ENCODE data around the gene RAPSN.

The RAPSN gene

GRCh38 chr11:47406896-47407745 is 41.8 kb downstream of the RAPSN start:
- DNase-seq: no peak

DNA sequence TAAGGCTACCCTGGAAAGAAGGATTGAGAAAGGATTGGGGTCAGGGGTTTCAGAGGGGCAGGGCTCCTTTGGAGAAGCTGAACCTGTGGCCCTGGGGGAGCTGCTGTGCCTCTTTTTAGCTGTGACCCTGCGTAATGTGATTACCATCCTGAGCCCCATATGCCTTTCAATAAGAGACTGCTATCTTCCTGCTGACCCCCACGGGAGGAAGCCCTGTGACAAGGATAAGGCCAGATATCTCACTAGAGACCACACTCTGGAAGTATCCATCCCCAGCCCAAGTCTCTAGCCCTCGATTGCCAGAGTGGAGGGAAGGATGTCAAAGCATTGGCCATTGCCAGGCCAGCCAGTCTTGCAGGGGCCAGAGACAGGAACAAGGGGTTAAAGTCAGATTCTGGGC is 45.4 kb downstream of the RAPSN start:
- no peak for DNase-seq

GRCh38 chr11:47403135-47403534 is 45.8 kb downstream of the RAPSN start:
- DNase-seq: no peak

- DNase-seq: no peak
Measured at GRCh38 chr11:47400768-47401279, 48.1 kb downstream of the RAPSN start.

- DNase-seq: peak; percentile 23 to 42
Measured at GRCh38 chr11:47399860-47400767, 48.8 kb downstream of the RAPSN start.

DNA sequence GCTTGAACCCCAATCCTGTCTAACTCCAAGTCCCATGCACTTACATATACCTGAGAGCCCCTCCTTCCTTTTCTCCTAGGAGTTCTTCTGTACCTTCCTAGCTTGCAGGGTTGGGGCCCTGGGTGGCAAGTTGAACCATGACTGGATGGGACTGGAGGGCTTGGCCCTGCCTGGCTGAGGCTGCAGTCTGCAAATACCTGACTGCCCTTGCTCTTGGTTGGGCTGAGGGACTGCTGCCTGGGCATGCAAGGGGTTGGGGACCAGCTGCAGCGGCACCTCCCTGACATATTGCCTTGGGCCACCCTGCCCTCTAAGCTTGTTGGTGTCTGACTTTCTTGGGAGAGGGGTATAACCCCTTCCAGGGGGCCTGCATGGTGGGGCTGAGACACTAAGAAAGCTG is 50.4 kb downstream of the RAPSN start:
- no peak for DNase-seq

DNA sequence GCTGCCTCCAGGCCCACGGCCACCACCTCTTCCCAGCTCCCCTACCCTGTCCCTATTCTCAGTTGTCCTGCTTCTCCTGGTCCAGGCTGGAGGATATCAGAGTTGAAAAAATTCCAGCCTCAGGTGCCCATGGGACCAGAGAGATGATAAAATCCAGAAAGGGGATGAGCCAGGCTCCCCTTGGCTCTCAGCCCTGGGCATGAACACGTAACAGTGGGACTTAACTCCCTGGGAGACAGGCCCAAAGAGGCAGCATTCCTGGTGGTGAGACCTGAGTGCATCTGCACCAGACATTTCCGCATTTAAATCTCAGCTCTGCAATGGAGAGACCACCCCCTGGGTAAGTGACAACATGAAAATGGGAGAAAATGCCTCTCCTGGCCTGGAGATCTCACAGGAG is 50.9 kb downstream of the RAPSN start:
- no peak for DNase-seq

DNA sequence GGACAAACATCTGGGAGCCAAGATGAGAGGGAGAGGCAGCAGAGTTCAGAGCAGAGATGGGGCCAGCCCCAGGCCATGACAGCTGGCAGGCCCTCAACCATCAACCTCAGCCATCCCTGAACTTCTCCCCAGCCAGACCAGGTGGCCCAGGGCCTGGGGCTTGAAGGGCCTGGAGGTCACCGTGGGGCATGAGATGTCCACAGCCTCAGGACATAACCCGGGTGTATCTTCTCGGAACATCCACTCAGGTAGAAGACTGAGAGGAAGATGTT is 53.0 kb downstream of the RAPSN start:
- DNase-seq: no peak

DNA sequence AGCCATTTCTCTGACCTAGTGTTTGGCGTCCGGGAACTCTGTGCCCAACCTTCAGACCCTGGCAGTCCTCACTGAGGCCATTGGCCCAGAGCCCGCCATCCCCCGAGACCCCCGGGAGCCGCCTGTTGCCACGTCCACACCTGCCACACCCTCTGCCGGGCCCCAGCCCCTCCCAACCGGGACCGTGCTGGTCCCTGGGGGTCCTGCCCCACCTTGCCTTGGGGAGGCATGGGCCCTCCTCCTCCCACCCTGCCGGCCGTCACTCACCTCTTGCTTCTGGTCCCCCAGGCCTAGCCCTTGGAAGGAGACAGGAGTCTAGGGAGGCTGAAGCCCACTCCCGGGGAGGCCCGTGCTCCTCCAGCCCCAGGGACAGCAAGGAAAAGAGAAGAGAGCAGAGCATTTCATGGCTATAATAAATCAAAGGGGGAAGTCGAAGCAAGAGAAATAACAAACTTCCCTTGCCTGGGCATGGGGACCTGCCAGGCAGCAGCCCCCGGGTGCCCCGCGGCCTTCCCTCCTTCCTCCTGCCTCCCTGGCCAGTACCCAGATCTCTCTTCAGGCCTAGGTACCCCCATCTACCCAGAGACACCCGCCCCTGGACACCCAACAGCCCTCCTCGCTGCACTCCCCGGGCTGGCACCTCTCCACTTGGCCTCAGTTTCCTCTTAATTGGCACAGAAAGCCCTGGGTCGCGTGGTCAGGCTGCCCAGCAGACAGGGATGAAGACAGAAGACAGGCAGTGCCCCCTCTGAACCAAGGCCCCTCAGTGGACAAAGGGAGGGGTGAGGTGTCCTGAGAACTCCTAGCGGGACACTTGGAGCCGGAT is 53.5 kb downstream of the RAPSN start:
- DNase-seq: no peak

DNA sequence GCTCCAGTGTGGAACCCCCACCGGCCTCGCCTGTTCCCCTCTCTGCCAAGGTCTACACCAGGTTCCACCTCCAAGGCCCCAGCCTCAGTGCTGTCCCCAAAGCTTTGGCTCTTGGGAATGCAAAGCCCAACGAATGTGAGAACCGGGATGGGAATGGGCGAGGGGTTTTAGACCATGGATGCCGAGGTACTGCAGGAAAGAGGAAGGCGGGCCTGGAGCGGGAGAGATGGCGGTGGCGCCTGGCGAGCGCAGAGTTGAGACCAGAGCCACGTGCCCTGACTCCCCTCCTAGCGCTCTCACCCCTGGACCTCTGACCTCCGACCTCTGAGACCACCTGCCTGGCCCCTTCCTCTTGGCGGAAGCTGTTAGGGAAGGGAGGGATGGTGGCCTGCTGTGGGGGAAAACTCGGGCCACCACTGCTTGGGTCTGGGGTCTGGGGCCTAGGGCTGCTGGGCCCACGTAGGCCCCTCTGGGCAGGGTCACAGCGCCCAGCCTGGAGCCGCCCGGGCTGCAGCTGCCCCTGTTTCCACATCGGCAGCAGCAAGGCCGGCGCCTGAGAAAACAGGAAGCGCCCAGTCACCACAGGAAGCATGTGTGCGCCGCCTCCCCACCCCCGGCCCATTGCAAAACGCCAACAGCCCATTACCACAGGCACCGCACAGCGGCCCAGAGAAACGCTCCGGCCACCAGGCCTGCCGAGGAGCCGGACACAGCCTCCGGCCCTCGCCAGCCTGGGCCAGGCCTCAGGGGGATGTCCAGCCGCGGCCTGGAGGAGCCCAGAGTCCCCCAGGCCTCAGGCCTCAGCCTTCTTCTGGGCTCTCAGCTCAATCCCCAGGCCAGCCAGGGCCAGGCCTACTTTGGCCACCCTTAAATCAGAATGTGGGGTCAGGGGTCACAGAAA is 54.4 kb downstream of the RAPSN start:
- DNase-seq: peak; percentile 56 to 57

- DNase-seq: no peak
Measured at GRCh38 chr11:47394050-47394321, 55.0 kb downstream of the RAPSN start.

DNA sequence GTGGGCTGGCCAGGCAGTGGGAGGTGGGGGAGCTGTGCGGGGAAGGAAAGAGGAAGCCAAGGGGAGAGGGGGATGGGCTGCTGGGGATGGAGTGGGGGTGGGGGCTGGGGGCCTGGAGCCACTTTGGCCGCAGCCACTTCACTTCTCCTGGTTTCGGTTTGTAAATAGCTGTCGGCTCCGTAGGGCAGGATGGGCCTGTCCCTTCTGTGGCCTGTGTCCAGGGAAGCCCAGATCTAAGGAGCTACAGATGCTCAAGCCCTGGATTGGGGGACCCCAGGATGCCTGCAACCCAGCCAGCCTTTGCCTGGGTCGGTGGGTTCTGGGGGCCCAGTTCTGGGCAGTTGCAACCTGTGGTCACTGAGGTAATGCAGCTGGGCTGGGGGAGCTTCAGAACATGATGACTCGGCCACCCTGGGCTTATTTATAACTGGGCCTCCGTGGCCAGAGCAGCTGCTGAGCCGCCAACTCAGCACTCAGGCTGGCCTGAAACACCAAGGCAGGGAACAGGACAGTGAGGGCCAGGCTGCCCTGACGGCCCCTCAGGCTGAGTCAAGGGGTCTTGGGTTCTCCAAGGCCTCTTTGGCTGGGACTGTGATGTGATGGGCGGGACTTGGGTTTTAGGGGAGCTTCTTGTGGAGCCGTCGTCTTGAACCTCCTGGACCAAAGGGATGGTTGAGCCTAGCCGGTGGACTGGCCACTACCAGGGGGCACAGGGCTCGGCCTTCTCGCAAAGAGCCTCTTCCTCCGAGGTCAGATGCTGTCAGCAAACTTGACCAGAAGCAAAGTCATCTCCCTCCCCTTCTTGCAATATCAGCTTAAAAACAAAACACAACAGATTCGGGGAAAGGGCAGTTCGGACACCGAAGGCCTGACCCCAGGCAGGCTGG is 55.5 kb downstream of the RAPSN start:
- no peak for DNase-seq

GRCh38 chr11:47392546-47393162 is 56.3 kb downstream of the RAPSN start:
- no peak for DNase-seq

DNA sequence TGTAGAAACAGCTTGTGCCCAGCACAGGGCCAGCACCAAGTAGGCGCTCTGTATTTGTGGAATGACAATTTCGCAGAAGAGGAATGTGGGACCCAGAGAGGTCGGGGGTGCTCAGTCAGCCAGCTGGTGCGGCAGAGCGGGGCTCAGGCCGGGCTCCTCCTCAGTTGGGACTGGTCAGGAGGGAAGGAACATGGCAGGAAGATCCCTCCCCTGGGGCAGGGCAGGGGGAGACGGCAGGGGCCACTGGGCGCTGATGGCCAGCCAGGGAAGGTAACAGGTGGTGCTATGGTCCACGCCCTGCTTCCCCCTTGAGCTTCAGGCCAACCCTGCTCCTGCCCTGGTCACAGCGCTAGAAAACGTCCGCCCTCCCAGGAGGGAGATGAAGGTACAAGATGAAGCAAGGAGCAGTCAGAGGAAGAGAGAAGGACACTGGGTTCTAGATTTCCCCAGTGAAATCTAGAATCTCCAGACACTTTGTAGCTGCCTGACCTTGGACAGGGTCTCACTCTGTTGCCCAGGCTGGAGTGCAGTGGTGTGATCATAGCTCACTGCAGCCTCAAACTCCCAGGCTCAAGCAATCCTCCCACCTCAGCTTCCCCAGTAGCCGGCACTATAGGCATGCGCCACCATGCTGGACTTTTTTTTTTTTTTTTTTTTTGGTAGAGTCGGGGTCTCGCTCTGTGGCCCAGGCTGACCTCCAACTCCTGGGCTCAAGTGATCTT is 57.1 kb downstream of the RAPSN start:
- DNase-seq: no peak

GRCh38 chr11:47391077-47391583 is 57.8 kb downstream of the RAPSN start:
- DNase-seq: no peak

DNA sequence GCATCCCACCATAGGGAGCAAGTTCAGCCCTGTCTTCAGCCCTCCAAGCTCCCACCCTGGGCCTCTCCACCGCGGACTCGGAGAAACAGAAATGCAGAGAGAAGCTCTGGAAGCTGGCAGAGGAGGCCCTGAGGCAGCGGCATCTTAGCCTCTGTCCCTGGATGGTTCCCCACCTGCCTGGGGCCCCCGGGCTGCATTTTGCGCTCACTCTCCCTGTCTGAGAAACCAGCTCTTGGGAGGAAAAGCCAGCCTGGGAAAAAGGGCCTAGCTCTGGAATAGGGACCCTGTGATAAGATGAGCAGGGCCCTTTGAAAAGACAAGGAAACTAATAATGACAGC is 58.5 kb downstream of the RAPSN start:
- DNase-seq: no peak

- DNase-seq: no peak
Measured at GRCh38 chr11:47389577-47390421, 59.1 kb downstream of the RAPSN start.

DNA sequence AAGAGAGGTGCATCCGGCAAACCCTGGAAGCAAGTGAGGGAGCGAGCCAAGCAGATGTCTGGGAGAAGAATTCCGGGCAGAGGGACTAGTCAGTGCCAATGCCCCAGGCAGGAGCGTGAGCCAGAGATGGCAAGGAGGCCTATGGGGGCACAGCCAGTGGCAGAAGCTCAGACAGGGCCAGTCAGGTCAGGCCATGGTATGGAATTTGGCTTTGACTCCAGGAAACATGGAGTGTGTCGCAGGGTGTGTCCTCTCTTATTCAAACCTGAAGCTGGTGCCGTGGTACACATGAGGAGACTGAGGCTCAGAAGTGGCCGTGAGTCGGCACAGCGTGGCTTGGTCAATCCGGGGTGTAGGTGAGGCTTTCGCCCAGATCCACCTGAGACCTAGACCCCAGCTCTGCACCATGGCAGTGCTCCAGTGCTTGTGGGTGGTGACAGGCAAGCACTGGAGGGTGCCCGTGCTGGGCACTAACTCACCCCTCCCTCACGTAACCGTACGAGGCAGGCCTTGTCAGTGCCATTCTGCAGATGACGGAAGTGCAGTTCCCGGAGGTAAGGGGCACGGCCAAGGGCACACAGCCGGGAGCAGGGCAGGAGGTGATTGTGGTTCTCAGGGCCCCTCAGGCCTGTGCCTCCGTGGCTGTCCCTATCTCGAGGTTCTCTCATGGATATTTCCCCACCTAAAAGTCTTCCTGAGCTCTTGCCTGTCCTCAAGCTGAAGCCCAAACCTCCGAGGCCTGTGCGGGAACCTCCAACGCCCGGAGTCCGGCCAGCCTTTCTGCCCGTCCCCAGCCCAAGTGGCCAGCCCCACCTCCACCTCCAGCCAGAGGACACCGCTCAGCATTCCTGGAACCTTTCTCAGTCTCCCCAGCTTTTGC is 60.0 kb downstream of the RAPSN start:
- no peak for DNase-seq
